T-helper 1 cell (primary cell): ENCODE data around the gene CORO6.
"Not testable (repeated sequence)": the region's sequence is repeated elsewhere in the genome, so short reads cannot be mapped to it uniquely, and the experiment has no call there.

Experiments used
- DNase-seq, 5 donors: peaks; one replicate each; pipeline ENCODE4 v3.0.0-alpha.2; 2012 to 2020
- total RNA-seq, 4 donors: gene quantifications; one replicate each; lab custom pipeline; 2026; lab: John Stamatoyannopoulos, UW

CORO6 gene
- total RNA-seq, result 1.3 to 4.4 (median 3.3) reads per million in 4 donors

- DNase-seq, result peak; percentile 48 to 66 (median 58)
These were observed at the start of gene CORO6 for GRCh38 chr17:29622337-29623282. TSS of gene CORO6 (minus strand) at chr17:29622912. CDS start at chr17:29621421, 1,491 bp downstream.

- no peak for DNase-seq
These were observed 48.9 kb upstream of the CORO6 start for GRCh38 chr17:29671661-29672060.

- DNase-seq, result no peak
These were observed 46.6 kb upstream of the CORO6 start for GRCh38 chr17:29669266-29669665.

GRCh38 chr17:29667969-29668368 lies 45.3 kb upstream of the CORO6 start:
- DNase-seq, result no peak

- no peak for DNase-seq
These were observed 42.7 kb upstream of the CORO6 start for GRCh38 chr17:29665481-29665810.

- DNase-seq, result peak in 1 of 5 donors; percentile 5
These were observed 42.2 kb upstream of the CORO6 start for GRCh38 chr17:29664743-29665480.

- DNase-seq, result no peak
These were observed 40.4 kb upstream of the CORO6 start for GRCh38 chr17:29663155-29663554.

GRCh38 chr17:29661213-29661612 lies 38.5 kb upstream of the CORO6 start:
- no peak for DNase-seq

GRCh38 chr17:29659155-29659554 lies 36.4 kb upstream of the CORO6 start:
- DNase-seq, result no peak

- DNase-seq, result no peak
These were observed 32.6 kb upstream of the CORO6 start for GRCh38 chr17:29655323-29655722.

GRCh38 chr17:29653995-29654714 lies 31.4 kb upstream of the CORO6 start:
- no peak for DNase-seq

GRCh38 chr17:29652976-29653375 lies 30.3 kb upstream of the CORO6 start:
- no peak for DNase-seq

GRCh38 chr17:29651913-29652312 lies 29.2 kb upstream of the CORO6 start:
- DNase-seq, result not testable (repeated sequence)

- no peak for DNase-seq
These were observed 27.7 kb upstream of the CORO6 start for GRCh38 chr17:29650396-29650795.

- DNase-seq, result no peak
These were observed 26.6 kb upstream of the CORO6 start for GRCh38 chr17:29649359-29649758.

GRCh38 chr17:29648005-29648404 lies 25.3 kb upstream of the CORO6 start:
- no peak for DNase-seq

GRCh38 chr17:29645515-29646051 lies 22.9 kb upstream of the CORO6 start:
- DNase-seq, result no peak

GRCh38 chr17:29643817-29644160 lies 21.1 kb upstream of the CORO6 start:
- no peak for DNase-seq

GRCh38 chr17:29642171-29642611 lies 19.5 kb upstream of the CORO6 start:
- no peak for DNase-seq

GRCh38 chr17:29640981-29641642 lies 18.4 kb upstream of the CORO6 start:
- DNase-seq, result no peak

- no peak for DNase-seq
These were observed 17.7 kb upstream of the CORO6 start for GRCh38 chr17:29640413-29640812.

- DNase-seq, result no peak
These were observed 11.2 kb upstream of the CORO6 start for GRCh38 chr17:29633886-29634285.
